Lower lobe of right lung (tissue), 2 donors: ENCODE measurements around the gene IL17RA. TPM values are rescaled to one million over a fixed set of nuclear protein-coding genes. Genes with fewer than 3 reads are reported as not detected.

Experiments used
- ATAC-seq, 2 donors: fragments of 200-7000 bp; cut with Tn5 transposase; one replicate each; pipeline ENCODE4 v1.9.1; 2020 to 2022; ENCODE audit warnings: mild to moderate bottlenecking in 2 of 2, moderate library complexity in 2 of 2
- DNase-seq: peaks from one replicate; pipeline ENCODE4 v3.0.0-alpha.2; 2020
- H3K27ac ChIP-seq: fragments of 200-600 bp; one replicate; pipeline ENCODE4 v1.8.0; 2022
- H3K27me3 ChIP-seq: fragments of 200-600 bp; one replicate; pipeline ENCODE4 v1.8.0; 2022; ENCODE audit warnings: low read depth
- H3K36me3 ChIP-seq: fragments of 200-600 bp; one replicate; pipeline ENCODE4 v1.8.0; 2022; ENCODE audit warnings: mild to moderate bottlenecking
- H3K4me1 ChIP-seq: fragments of 200-600 bp; one replicate; pipeline ENCODE4 v1.8.0; 2022
- H3K4me3 ChIP-seq: fragments of 200-600 bp; one replicate; pipeline ENCODE4 v1.8.0; 2022; ENCODE audit warnings: mild to moderate bottlenecking
- H3K9me3 ChIP-seq: fragments of 200-600 bp; one replicate; pipeline ENCODE4 v1.8.0; 2022
- intact Hi-C: fragments of 100-400 bp; cut with DNase I; formaldehyde crosslinking; loops from one replicate; pipeline ENCODE4 v1.11.0; 2022
- total RNA-seq: library from RNA; stranded (reverse); fragmentation: NEBNext Ultra II Directional; extraction: Animal tissue kit (Norgen Biotek cat#: 25700); gene quantifications from one replicate; pipeline ENCODE4 v1.2.1, GENCODE V29; 2021
- TF ChIP-seq, protein P1 (sequence below): fragments of 200-600 bp; IDR thresholded peaks from one replicate; pipeline ENCODE4 v1.8.0; 2022; ENCODE audit warnings: antibody characterized with exemption, mild to moderate bottlenecking
- donor health status: DM: no; HTN: yes; CAD: no; lungs with severe emphysema.

The IL17RA gene
- total RNA-seq, 1 donor from 2014 or later: 54.8 TPM

DNA sequence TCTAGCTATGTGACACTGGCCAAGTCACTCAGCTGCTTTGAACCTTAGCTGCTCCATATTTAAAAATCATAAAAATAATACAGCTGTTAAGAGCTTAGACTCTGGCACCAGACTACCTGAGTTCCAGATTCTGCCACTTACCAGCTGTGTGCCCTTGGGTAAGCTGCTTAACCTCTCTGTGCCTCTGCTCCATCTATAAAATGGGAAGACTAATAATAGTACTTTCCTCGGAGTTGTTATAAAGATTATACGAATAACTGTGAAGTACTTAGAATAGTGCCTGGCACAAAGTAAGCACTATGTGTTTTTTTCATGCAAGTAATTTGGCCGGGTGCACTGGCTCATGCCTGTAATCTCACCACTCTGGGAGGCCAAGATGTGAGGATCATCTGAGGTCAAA lies 72.9 kb downstream of the IL17RA start:
- Histone ChIP-seq H3K27ac (peak overlapping the region; percentile 94), H3K36me3 (peaks cover 5% of the 10 kb centered on the region), H3K27me3 (no peaks in the 10 kb centered on the region), H3K9me3 (no peaks in the 10 kb centered on the region), H3K4me3 (peak overlapping the region; percentile 84), H3K4me1 (peaks cover 39% of the 10 kb centered on the region)
- DNase-seq (no peak), ATAC-seq (no peak)
- intact Hi-C loops: no loop called here
- TF ChIP-seq, protein P1, sequence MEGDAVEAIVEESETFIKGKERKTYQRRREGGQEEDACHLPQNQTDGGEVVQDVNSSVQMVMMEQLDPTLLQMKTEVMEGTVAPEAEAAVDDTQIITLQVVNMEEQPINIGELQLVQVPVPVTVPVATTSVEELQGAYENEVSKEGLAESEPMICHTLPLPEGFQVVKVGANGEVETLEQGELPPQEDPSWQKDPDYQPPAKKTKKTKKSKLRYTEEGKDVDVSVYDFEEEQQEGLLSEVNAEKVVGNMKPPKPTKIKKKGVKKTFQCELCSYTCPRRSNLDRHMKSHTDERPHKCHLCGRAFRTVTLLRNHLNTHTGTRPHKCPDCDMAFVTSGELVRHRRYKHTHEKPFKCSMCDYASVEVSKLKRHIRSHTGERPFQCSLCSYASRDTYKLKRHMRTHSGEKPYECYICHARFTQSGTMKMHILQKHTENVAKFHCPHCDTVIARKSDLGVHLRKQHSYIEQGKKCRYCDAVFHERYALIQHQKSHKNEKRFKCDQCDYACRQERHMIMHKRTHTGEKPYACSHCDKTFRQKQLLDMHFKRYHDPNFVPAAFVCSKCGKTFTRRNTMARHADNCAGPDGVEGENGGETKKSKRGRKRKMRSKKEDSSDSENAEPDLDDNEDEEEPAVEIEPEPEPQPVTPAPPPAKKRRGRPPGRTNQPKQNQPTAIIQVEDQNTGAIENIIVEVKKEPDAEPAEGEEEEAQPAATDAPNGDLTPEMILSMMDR: no peak

DNA sequence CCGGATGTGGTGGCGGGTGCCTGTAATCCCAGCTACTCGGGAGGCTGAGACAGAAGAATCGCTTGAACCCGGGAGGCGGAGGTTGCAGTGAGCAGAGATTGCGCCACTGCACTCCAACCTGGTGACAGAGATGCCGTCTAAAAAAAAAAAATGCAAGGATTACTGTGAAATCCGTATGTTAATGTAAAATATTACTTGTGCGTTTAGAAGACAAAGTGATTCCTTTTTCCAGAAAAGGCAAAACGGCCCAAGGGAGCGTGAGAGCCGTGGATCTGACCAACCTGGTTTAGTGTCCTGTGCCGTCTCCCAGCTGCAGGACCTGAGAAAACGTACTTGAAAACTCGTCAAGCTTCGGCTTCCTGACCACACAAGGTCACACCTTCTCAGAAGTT lies 73.4 kb downstream of the IL17RA start:
- TF ChIP-seq, protein P1: no peak
- ATAC-seq (no peak), DNase-seq (no peak)
- peak overlapping the region; percentile 94 for H3K27ac ChIP-seq
- H3K9me3 ChIP-seq: no peaks in the 10 kb centered on the region
- peaks cover 39% of the 10 kb centered on the region for H3K4me1 ChIP-seq
- peak overlapping the region; percentile 84 for H3K4me3 ChIP-seq
- intact Hi-C loops: no loop called here
- H3K27me3 ChIP-seq: no peaks in the 10 kb centered on the region
- peaks cover 5% of the 10 kb centered on the region for H3K36me3 ChIP-seq

DNA sequence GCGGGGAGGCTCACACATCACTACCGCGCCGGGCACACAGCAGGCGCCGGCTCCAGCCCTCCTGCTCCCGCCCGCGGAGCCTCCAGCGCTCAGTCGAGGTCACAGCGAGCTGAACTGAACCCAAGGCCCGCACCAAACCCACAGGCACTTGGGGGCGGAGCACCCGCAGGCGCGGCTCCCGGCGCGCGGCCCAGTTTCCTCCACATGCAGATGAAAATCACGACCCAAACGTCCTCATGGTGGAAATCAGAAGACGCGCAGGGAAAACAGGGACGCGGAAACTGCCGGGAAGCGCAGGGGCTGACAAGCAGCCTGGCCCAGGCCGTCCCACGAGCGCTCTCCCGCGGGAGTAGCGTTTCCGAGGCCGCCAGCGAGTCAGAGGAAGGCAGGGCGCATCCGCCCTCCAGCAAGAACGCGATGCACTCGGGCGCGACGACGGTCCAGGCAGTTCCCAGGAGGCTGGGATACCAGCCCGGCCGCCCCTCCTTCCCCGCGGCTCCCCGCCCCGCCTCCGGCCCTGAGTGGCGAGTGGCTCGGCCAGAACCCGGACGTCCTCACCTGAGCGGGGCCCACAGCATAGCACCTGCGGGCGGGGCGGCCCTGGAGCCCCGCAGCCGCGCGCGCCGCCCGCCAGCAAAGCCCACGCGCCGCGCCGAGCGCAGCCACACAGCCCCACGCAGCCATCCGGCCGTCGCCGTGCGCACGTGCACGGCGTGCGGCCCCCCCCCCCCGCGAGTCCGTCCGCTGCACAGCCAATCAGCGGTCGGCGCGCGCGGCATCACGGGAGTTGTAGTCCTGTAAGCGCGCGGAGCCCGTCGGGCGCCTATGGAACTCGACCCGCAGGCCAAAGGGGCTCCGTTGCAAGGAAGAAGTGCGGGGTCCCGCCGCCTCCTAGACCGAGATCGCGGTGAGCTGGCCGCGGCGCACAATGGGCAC lies 74.0 kb downstream of the IL17RA start, which contains the start of gene HDHD5:
HDHD5 (minus strand) TSS at position 710 of the 936 bp plus-strand sequence; CDS start at position 684, 26 bp downstream.
- peak within 1 kb of the TSS; percentile 94 for H3K27ac ChIP-seq
- TF ChIP-seq, protein P1: no peak
- ATAC-seq (peak; percentile 97), DNase-seq (peak; percentile 95)
- peaks cover 39% of the 10 kb centered on the region for H3K4me1 ChIP-seq
- no peaks in the 10 kb centered on the region for H3K9me3 ChIP-seq
- H3K27me3 ChIP-seq: no peaks in the 10 kb centered on the region
- H3K4me3 ChIP-seq: peak within 1 kb of the TSS; percentile 84
- H3K36me3 ChIP-seq: peaks cover 5% of the 10 kb centered on the region
- intact Hi-C loops: no loop called here

DNA sequence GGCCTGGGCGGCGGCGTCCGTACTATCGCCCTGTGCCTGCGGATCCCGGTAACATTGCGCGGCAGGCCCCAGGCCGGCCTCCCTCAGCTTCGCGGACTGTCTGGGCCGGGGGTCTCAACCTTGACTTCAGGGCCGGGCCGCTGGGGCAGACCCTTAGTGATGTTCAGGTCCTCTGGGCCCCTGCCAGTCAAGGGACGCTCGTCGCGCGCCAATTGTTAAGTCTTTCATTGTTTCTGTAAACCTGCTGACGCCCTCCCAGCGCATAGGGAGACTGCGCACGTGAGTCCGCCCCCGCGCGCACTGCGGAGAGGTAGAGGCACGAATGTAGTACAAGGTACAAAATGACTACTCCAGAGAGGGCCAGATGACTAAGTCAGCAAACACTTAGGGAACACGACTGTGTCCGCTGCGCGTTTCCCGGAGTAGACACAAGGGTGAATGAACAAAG lies 74.7 kb downstream of the IL17RA start:
- TF ChIP-seq, protein P1: no peak
- peaks cover 39% of the 10 kb centered on the region for H3K4me1 ChIP-seq
- H3K27me3 ChIP-seq: no peaks in the 10 kb centered on the region
- DNase-seq: no peak
- H3K9me3 ChIP-seq: no peaks in the 10 kb centered on the region
- H3K36me3 ChIP-seq: peaks cover 5% of the 10 kb centered on the region
- intact Hi-C loops: no loop called here
- peak overlapping the region; percentile 84 for H3K4me3 ChIP-seq
- H3K27ac ChIP-seq: peak overlapping the region; percentile 94
- peak; percentile 55 to 77 for ATAC-seq

DNA sequence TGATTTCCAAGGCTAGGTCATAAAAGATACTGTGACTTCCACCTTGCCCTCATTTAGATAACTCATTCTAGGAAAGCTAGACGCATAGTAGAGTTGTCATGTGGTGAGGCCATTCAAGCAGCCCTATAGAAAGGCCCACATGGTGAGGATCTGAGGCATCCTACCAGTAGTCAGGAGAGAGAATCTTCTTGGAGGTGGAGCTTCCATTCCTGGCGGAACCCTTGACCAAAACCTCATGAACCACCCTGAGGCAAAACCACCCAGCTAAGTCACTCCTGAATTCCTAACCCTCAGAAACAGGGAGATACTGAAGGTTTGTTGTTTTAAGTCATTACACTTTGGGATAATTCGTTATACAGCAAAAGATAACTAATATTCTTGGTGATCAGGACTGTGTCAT lies 77.2 kb downstream of the IL17RA start:
- H3K27me3 ChIP-seq: no peaks in the 10 kb centered on the region
- peaks cover 25% of the 10 kb centered on the region for H3K4me1 ChIP-seq
- H3K36me3 ChIP-seq: peaks cover 5% of the 10 kb centered on the region
- no peaks in the 10 kb centered on the region for H3K9me3 ChIP-seq
- intact Hi-C loops: no loop called here
- ATAC-seq: no peak
- H3K27ac ChIP-seq: no peak overlapping the region
- no peak for DNase-seq
- TF ChIP-seq, protein P1: no peak
- H3K4me3 ChIP-seq: no peak overlapping the region
